Measurements from ENCODE around the gene TSPO2. TPM values are rescaled to one million over a fixed set of nuclear protein-coding genes. Genes with fewer than 3 reads are reported as not detected.

TSPO2 gene
- total and polyA plus RNA-seq, 2 experiments from 2014 or later, result not detected

GRCh38 chr6:41059556-41059955 is 17.3 kb downstream of the TSPO2 start:
- H3K27ac ChIP-seq, result peak overlapping the region; percentile 84
- no peaks in the 10 kb centered on the region for H3K27me3 ChIP-seq
- H3K36me3 ChIP-seq, result peaks cover 9% of the 10 kb centered on the region
- H3K4me1 ChIP-seq (ENCODE audit: low read depth), result peaks cover 92% of the 10 kb centered on the region
- no peaks in the 10 kb centered on the region for H3K9me3 ChIP-seq (ENCODE audit: low read depth)
- no peak for TF ChIP-seq CTCF (IDR thresholded peaks at IDR 0.05; ENCODE audit: low read depth, low read length)
- DNase-seq (ENCODE audit: low read depth in 1 of 2, low spot score in 1 of 2), result no peak
- no peak overlapping the region for H3K4me3 ChIP-seq

GRCh38 chr6:41061196-41061726 is 19.0 kb downstream of the TSPO2 start:
- TF ChIP-seq CTCF (IDR thresholded peaks at IDR 0.05; ENCODE audit: low read depth, low read length), result no peak
- Histone ChIP-seq H3K36me3 (peaks cover 13% of the 10 kb centered on the region), H3K27ac (peak overlapping the region; percentile 98), H3K4me3 (no peak overlapping the region), H3K9me3 (ENCODE audit: low read depth) (no peaks in the 10 kb centered on the region), H3K4me1 (ENCODE audit: low read depth) (peaks cover 94% of the 10 kb centered on the region), H3K27me3 (no peaks in the 10 kb centered on the region)
- no peak for DNase-seq (ENCODE audit: low read depth in 1 of 2, low spot score in 1 of 2)

GRCh38 chr6:41062056-41062455 is 19.8 kb downstream of the TSPO2 start:
- no peaks in the 10 kb centered on the region for H3K27me3 ChIP-seq
- H3K9me3 ChIP-seq (ENCODE audit: low read depth), result no peaks in the 10 kb centered on the region
- DNase-seq (ENCODE audit: low read depth in 1 of 2, low spot score in 1 of 2), result no peak
- no peak overlapping the region for H3K4me3 ChIP-seq
- peak overlapping the region; percentile 98 for H3K27ac ChIP-seq
- H3K4me1 ChIP-seq (ENCODE audit: low read depth), result peaks cover 91% of the 10 kb centered on the region
- peaks cover 13% of the 10 kb centered on the region for H3K36me3 ChIP-seq
- TF ChIP-seq CTCF (IDR thresholded peaks at IDR 0.05; ENCODE audit: low read depth, low read length), result no peak

DNA sequence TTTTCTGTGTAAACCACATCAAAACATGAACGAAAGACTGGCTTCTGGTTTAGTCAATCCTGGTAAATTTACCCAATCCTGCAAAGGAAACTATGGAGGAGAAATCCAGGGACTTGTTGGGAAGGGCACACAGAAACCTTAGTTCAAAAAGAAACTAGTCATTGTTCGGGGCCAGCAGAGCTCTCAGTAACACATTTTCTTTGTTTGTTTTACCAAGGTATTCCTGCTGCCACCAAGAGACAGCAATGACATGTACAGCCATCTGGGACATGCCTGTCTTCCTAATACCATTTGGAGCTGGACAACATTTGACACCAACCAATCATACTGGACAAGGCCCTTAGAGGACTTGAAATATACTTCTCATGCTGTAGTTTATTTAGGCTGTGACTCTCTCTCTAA is 21.6 kb downstream of the TSPO2 start:
- no peak for TF ChIP-seq CTCF (IDR thresholded peaks at IDR 0.05; ENCODE audit: low read depth, low read length)
- Histone ChIP-seq H3K27ac (peak overlapping the region; percentile 98), H3K4me1 (ENCODE audit: low read depth) (peaks cover 75% of the 10 kb centered on the region), H3K9me3 (ENCODE audit: low read depth) (no peaks in the 10 kb centered on the region), H3K36me3 (peaks cover 13% of the 10 kb centered on the region), H3K27me3 (no peaks in the 10 kb centered on the region), H3K4me3 (no peak overlapping the region)
- DNase-seq (ENCODE audit: low read depth in 1 of 2, low spot score in 1 of 2), result no peak

DNA sequence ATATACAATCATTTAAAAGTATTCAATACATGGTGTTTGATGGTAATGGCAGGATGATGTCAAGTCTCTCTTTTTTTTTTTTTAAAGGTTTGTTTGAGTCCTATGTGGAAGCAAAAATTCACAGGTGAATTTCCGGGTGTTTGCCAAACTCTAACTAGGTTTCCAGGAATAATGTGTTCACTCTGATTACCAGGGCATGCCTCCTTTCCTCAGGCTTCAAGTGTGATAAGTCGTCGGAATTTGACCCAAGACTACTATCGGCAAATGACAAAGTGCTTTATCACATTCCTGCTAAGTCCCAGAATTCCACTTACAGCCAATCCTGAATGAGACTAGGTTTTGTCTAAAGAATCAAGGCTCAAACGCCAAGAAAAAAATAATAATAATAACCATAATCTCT is 22.6 kb downstream of the TSPO2 start:
- Histone ChIP-seq H3K4me3 (no peak overlapping the region), H3K4me1 (ENCODE audit: low read depth) (peaks cover 66% of the 10 kb centered on the region), H3K27me3 (no peaks in the 10 kb centered on the region), H3K36me3 (peaks cover 13% of the 10 kb centered on the region), H3K27ac (peak overlapping the region; percentile 98), H3K9me3 (ENCODE audit: low read depth) (no peaks in the 10 kb centered on the region)
- no peak for TF ChIP-seq CTCF (IDR thresholded peaks at IDR 0.05; ENCODE audit: low read depth, low read length)
- DNase-seq (ENCODE audit: low read depth in 1 of 2, low spot score in 1 of 2), result peak in 1 of 2 donors; percentile 80
